ENCODE results near the gene CYP19A1.

- TF ChIP-seq POLR2A (IDR thresholded peaks at IDR 0.05; ENCODE audit: low read length), result no peak
- no peak for TF ChIP-seq GATA1 (IDR thresholded peaks at IDR 0.05; ENCODE audit: low read depth, low read length)
Measured at GRCh38 chr15:51161491-51162220, 176.7 kb downstream of the CYP19A1 start.

Data from erythroblast (primary cell).